PC-3 (cell line): Measurements from ENCODE around the gene MGAT3. TPM values are rescaled to one million over a fixed set of nuclear protein-coding genes. Genes with fewer than 3 reads are reported as not detected.

Experiments
- ATAC-seq: fragments of 200-7000 bp; cut with Tn5 transposase; 2 replicates; pipeline ENCODE4 v1.9.1; 2020; ENCODE audit warnings: mild to moderate bottlenecking, moderate library complexity
- BruUV-seq: library from RNA; stranded (reverse); fragments of 400-500 nt; replicated peaks from 2 replicates; lab custom pipeline; 2021; lab: Mats Ljungman, UMichigan
- CTCF ChIA-PET: fragments of 300-600 bp; sonication (Branson Sonifier 250); formaldehyde crosslinking; loops from one replicate; lab custom pipeline; 2022; ENCODE audit warnings: antibody characterized with exemption; lab: Charles Lee
- POLR2A ChIA-PET: fragments of 300-600 bp; sonication (Branson Sonifier 250); formaldehyde crosslinking; loops from one replicate; lab custom pipeline; 2022; ENCODE audit warnings: antibody characterized with exemption; ENCODE audit not compliant: unreplicated experiment; lab: Charles Lee
- DNase-seq: peaks from one replicate; pipeline ENCODE4 v3.0.0-alpha.2; 2015
- H2AFZ ChIP-seq: fragments of 300-600 bp; sonication (generic); 2 replicates; pipeline ENCODE4 v1.6.0; 2016; ENCODE audit warnings: antibody characterized with exemption, low read length
- H3F3A ChIP-seq: fragments of 300-600 bp; sonication (generic); one replicate; pipeline ENCODE4 v1.6.0; 2017; ENCODE audit warnings: antibody characterized with exemption, low read length, control low read depth, mild to moderate bottlenecking; ENCODE audit not compliant: unreplicated experiment
- H3K27ac ChIP-seq: fragments of 300-600 bp; sonication (generic); 2 replicates; pipeline ENCODE4 v1.5.1; 2016; ENCODE audit warnings: mild to moderate bottlenecking, low read length
- H3K27me3 ChIP-seq: fragments of 300-600 bp; sonication (generic); 2 replicates; pipeline ENCODE4 v1.6.1; 2016; ENCODE audit warnings: low read length, mixed read lengths
- H3K36me3 ChIP-seq: fragments of 300-600 bp; sonication (generic); 2 replicates; pipeline ENCODE4 v1.6.1; 2016; ENCODE audit warnings: low read depth, mixed run types, low read length, mixed read lengths
- H3K4me1 ChIP-seq: fragments of 300-600 bp; sonication (generic); 2 replicates; pipeline ENCODE4 v1.5.1; 2016; ENCODE audit warnings: low read length; ENCODE audit not compliant: insufficient read depth
- H3K4me2 ChIP-seq: fragments of 300-600 bp; sonication (generic); 2 replicates; pipeline ENCODE4 v1.6.0; 2016; ENCODE audit warnings: low read length
- H3K4me3 ChIP-seq: fragments of 300-600 bp; sonication (generic); 2 replicates; pipeline ENCODE4 v1.5.1; 2016; ENCODE audit warnings: mild to moderate bottlenecking, low read length, mixed read lengths
- H3K79me2 ChIP-seq: fragments of 300-600 bp; sonication (generic); 2 replicates; pipeline ENCODE4 v1.6.1; 2017; ENCODE audit warnings: low read length, mixed read lengths
- H3K9ac ChIP-seq: fragments of 300-600 bp; sonication (generic); 2 replicates; pipeline ENCODE4 v1.6.0; 2016; ENCODE audit warnings: mild to moderate bottlenecking, low read length
- H3K9me2 ChIP-seq: fragments of 300-600 bp; sonication (generic); replicated peaks from 2 replicates; pipeline ENCODE4 v1.6.1; 2016; ENCODE audit warnings: mixed run types, low read length, mixed read lengths
- H3K9me3 ChIP-seq: fragments of 300-600 bp; sonication (generic); 2 replicates; pipeline ENCODE4 v1.6.1; 2016; ENCODE audit warnings: low read length, mixed read lengths
- H4K20me1 ChIP-seq: fragments of 300-600 bp; sonication (generic); 2 replicates; pipeline ENCODE4 v1.6.1; 2016; ENCODE audit warnings: low read length, mixed read lengths
- CTCF ChIP-seq: fragments of 300-600 bp; sonication (generic); conservative IDR thresholded peaks from 2 replicates; pipeline ENCODE4 v1.5.1; 2017; ENCODE audit warnings: antibody characterized with exemption, low read depth, mild to moderate bottlenecking, low read length
- EZH2 ChIP-seq: fragments of 300-600 bp; sonication (generic); IDR thresholded peaks from one replicate; pipeline ENCODE4 v1.6.1; 2017; ENCODE audit warnings: antibody characterized with exemption, mild to moderate bottlenecking, low read length; ENCODE audit not compliant: unreplicated experiment
- EZH2phosphoT487 ChIP-seq: fragments of 300-600 bp; sonication (generic); IDR thresholded peaks from 2 replicates; pipeline ENCODE4 v1.6.1; 2018; ENCODE audit warnings: mild to moderate bottlenecking, antibody characterized with exemption, low read length, borderline replicate concordance
- intact Hi-C: fragments of 100-400 bp; cut with micrococcal nuclease; formaldehyde crosslinking; loops from 2 replicates; pipeline ENCODE4 v1.9.0; 2023
- total RNA-seq: library from RNA; depleted of rRNA; stranded (reverse); fragments of >200 nt; gene quantifications from 2 replicates; pipeline ENCODE4 v1.2.3, GENCODE V29; 2014

Gene MGAT3
- total RNA-seq, 1 experiment from 2014 or later = not detected

GRCh38 chr22:39471381-39472141 lies 14.7 kb downstream of the MGAT3 start:
- Histone ChIP-seq H3K4me3 (no peak overlapping the region), H3K27me3 (no peaks in the 10 kb centered on the region), H3F3A (no peaks in the 10 kb centered on the region), H3K36me3 (no peaks in the 10 kb centered on the region), H3K9ac (no peak overlapping the region), H3K27ac (no peak overlapping the region), H3K79me2 (no peaks in the 10 kb centered on the region), H3K4me2 (no peak overlapping the region), H4K20me1 (no peaks in the 10 kb centered on the region), H2AFZ (no peak overlapping the region), H3K9me3 (no peaks in the 10 kb centered on the region), H3K9me2 (no peaks in the 10 kb centered on the region), H3K4me1 (no peaks in the 10 kb centered on the region)
- DNase-seq (no peak), ATAC-seq (no peak)
- ChIA-PET CTCF (interaction anchor here (0.6 kb wide), 1 partner anchor 20 kb away, joined by 3 read pairs; no protein-coding TSS in a partner anchor), POLR2A (no interaction called here)
- no TSS peak for BruUV-seq
- TF ChIP-seq CTCF (no peak), EZH2 (no peak), EZH2phosphoT487 (no peak)
- intact Hi-C loops = no loop called here

DNA sequence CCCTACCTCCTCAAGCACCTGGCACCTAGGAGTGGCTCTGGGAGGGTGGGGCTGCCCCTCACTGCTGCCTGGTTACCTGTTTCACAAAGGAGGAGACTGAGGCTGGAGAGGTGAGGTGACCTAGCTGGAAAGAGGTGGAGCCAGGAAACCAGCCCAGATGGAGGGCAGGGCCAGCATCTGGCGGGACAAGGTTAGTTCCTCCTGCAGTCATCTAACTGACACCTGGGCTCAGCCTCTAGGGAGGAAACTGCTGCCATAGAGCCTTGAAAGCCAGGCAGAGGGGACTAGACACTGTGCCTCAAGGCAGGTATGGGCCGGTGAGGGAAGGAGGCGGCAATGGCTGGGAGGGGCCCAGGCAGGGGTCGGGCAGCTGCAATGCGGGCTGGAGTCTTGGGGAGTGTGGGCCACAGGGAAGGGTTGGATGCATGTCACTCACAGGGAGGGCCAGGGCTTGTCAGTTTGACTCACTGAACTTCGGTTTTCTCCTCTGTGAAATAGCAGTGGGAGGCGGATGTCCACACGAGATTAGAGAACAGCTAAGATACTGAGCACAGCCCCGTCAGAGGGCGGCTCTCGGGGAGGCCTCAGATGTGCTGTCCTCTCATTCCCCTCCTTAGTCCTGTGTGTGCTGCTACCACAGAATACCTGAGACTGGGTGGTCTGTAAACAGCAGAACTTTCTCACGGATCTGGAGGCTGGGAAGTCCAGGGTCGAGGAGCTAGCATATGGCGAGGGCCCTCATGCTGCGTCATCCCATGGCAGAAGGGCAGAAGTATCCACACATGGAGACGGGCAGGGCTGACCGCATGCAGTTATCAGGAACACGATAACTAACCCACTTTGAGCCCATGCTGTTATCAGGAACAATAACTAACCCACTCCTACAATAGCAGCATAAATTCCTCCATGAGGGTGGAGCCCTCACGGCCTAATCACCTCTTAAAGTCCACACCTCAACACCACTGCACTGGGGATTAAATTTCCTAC lies 16.1 kb downstream of the MGAT3 start:
- no peaks in the 10 kb centered on the region for H3K79me2 ChIP-seq
- no peaks in the 10 kb centered on the region for H3K9me3 ChIP-seq
- intact Hi-C loops = no loop called here
- DNase-seq = no peak
- CTCF ChIA-PET = no interaction called here
- ATAC-seq = no peak
- H3K4me3 ChIP-seq = no peak overlapping the region
- H3K4me1 ChIP-seq = no peaks in the 10 kb centered on the region
- no peak for TF ChIP-seq EZH2
- no peak for TF ChIP-seq CTCF
- no peak for TF ChIP-seq EZH2phosphoT487
- no peak overlapping the region for H3K27ac ChIP-seq
- H3K27me3 ChIP-seq = no peaks in the 10 kb centered on the region
- H3F3A ChIP-seq = no peaks in the 10 kb centered on the region
- no peaks in the 10 kb centered on the region for H3K9me2 ChIP-seq
- no TSS peak for BruUV-seq
- H3K9ac ChIP-seq = no peak overlapping the region
- H3K4me2 ChIP-seq = no peak overlapping the region
- no peak overlapping the region for H2AFZ ChIP-seq
- H4K20me1 ChIP-seq = no peaks in the 10 kb centered on the region
- POLR2A ChIA-PET = no interaction called here
- H3K36me3 ChIP-seq = no peaks in the 10 kb centered on the region
